Activated CD8-positive, alpha-beta memory T cell treated with anti-CD3 and anti-CD28 coated beads, Interleukin-2, amount 50 U/mL, for 1 hour (primary cell): ENCODE results near the gene STAB2.

Experiments used
- DNase-seq: peaks from one replicate; pipeline ENCODE4 v3.0.0-alpha.2; 2020; ENCODE audit errors: extremely low read depth

The STAB2 gene

GRCh38 chr12:103690426-103690825 is 103.4 kb downstream of the STAB2 start:
- DNase-seq = no peak

DNA sequence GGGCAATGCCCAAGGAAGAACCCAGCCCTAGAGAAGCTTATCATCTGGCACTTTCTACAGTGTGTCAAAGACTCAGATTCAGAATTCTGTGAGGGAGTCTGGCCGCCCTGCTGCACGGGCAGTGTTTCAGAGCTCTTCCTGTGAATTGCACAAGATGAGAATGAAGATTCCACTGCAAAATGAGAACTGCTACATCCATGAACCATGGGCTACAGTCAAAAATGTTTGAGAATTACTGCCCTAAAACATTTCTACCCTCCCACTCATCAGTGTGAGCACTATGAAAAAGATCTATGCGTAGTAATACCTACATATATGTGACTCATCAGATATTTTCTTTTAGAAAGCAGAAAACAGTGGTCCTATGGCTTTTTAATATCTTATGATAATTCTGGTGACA is 104.0 kb downstream of the STAB2 start:
- DNase-seq = no peak

DNA sequence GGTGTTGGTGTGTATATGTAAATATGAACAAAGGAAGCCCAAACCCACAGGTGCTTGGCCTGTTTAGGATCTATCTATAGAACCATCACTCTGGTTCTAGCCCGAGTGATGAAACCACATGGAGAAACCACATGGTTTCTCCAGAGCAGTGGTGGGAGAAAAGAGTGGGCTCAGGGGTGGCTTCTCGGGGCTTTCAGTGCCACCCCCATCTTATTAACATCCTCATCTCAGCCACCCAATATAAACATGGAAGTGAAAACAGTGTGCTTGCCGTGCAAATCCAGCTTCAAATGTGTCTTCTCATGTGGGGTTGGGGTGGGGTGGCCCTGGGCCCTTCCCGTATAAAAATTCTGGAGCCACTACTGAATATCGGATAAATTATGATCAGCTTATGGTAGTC is 109.0 kb downstream of the STAB2 start:
- DNase-seq = no peak

DNA sequence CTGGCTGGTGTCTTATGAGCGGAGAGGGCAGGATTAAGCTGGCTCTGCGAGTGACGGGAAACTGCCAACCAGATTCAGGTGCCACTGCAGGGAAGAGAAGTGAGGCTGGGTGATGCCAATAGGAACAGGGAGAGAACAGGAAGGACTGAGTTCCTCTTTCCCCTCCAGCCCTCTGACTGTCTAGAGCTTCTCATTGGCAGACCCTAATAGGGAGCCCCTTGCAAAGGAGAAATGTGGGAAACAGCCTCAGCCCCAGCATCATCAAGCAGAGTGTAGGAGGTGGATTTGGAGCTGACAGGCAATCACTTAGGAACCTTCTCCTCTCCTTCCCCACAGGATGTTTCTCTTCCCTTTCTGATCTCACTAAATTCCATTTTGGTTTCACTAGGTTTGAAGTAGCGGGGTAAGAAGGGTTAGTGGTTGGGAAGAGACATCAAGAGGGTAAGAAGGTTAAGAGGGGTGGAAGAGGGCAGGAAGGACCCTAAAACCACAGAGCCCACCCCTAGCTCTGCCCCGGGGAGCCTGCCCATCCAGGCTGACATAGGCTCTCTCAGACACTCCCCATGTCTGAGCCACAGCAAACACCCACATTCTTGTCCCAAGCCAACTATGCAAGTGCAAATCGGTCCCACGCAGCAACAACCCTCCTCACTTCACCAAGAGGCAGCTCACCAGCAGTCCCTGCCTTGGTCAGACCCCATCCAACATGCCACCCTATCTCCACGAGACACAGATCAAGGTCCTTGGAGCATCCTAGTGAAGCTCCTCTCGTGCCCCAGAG is 111.1 kb downstream of the STAB2 start:
- DNase-seq = no peak

- DNase-seq = no peak
These were observed 111.9 kb downstream of the STAB2 start for GRCh38 chr12:103698752-103699560.

DNA sequence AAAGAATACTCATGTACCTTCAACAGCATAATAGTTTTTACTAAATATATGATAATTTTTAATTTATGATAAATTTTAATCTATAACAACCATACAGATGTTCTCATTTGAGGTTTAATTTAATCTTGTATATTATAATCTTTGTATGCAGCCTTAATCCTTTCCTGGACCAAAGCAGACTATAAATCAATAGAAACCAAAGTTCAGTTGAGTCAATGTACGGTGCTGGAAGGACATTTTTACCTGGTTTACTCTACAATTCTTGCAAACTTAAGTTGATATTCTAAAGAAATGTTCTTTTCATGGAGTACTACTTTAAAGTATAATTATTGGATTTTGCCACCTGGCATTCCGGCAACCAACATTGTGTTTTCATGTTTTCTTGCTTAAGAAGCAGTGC is 118.0 kb downstream of the STAB2 start:
- no peak for DNase-seq

- DNase-seq = no peak
These were observed 118.9 kb downstream of the STAB2 start for GRCh38 chr12:103705927-103706326.

DNA sequence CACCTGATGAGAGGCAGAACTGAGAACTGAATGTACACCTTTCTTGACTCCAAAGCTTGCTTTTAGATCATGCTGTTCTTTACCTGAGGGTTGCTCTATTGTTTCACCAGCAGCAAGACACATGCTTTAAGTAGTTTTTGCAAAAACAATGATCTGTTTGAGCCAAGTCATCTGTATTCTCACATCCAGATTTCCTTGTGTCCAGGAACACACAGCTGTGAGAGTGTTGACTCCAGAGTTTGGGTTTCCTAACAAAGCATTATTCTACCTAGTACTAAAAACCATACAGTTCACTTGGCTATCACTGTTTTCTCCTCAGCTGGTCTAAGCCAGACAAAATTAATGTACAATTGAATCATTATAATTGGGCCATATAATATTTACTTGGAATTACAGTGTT is 120.4 kb downstream of the STAB2 start:
- DNase-seq = no peak

DNA sequence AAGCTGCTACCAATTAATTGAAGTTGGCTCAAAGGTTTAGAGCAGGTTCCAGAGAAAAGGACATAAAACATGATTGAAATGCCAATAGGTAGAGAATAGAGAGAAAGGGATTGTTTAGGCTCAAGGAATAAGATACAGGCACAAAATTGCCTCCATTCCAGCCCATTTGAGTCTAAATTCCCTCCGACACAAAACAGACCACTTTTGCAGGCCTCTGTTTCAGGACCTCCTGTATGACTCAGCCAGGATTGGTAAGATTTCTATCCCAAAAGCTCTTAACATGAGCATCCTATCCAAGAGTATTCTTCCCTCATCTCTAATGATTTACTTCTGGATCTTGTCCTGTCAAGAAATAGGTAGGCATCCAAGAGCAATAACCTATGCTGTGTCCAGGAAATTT is 123.5 kb downstream of the STAB2 start:
- no peak for DNase-seq

DNA sequence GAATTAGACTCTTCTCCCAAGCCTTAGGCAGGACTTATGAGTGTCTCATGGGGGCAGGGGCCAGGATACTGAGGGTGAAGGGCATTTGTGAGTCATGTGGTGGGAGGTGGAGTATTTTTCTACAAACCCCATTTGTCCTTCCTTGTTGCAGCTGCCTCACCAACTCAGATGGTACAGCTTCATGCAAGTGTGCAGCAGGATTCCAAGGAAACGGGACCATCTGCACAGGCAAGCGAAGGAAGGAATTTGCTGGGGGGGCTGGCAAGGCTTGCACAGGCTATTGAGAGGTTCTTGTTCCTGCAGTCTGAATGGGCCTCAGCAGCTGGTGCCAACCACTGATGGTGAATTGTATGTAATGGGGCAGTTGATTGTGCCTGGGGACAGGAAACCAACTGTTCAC is 125.1 kb downstream of the STAB2 start:
- no peak for DNase-seq

- no peak for DNase-seq
These were observed 128.4 kb downstream of the STAB2 start for GRCh38 chr12:103715494-103715893.

GRCh38 chr12:103716517-103717196 is 129.6 kb downstream of the STAB2 start:
- no peak for DNase-seq

DNA sequence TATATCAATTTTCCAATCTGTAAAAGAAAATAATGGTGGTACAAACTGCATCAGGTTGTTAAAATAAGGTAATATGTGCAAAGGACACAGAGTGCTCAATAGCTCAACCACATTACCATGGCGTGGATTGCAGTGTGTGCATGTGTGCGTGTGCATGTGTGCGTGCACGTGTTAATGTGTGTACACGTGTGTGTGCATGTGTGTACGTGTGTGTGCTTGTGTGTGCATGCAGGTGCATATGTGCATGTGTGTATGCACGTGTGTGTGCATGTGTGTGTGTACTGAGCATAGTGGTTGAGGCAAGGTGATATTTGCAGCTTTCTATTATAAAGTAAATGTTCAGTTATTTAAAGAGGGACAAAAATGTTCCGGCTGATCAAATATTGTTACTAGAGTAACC is 138.3 kb downstream of the STAB2 start:
- no peak for DNase-seq

GRCh38 chr12:103727638-103728037 is 140.6 kb downstream of the STAB2 start:
- DNase-seq = no peak

- DNase-seq = no peak
These were observed 141.2 kb downstream of the STAB2 start for GRCh38 chr12:103728323-103728722.

GRCh38 chr12:103729499-103729898 is 142.4 kb downstream of the STAB2 start:
- no peak for DNase-seq

- no peak for DNase-seq
These were observed 144.5 kb downstream of the STAB2 start for GRCh38 chr12:103731539-103731938.

GRCh38 chr12:103734863-103735262 is 147.8 kb downstream of the STAB2 start:
- DNase-seq = no peak

DNA sequence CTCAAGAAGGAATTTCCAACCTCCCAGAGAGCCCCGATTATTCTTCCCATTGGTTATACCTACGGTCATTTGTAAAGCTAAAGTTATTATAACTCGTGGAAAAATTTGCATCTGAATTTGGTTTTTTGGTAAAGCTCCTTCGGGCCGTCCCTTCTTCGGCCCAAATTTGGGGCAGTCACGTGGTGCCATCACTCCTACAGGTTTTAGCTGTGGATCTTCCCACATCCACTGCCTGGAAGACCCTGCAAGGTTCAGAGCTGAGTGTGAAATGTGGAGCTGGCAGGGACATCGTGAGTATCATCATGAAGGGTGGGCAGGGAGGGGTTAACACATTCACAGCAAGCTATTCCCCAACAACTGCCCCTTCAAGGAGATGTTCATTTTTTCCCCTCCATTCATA is 148.2 kb downstream of the STAB2 start:
- DNase-seq = no peak

GRCh38 chr12:103736572-103736971 is 149.5 kb downstream of the STAB2 start:
- no peak for DNase-seq

- no peak for DNase-seq
These were observed 150.8 kb downstream of the STAB2 start for GRCh38 chr12:103737881-103738280.

DNA sequence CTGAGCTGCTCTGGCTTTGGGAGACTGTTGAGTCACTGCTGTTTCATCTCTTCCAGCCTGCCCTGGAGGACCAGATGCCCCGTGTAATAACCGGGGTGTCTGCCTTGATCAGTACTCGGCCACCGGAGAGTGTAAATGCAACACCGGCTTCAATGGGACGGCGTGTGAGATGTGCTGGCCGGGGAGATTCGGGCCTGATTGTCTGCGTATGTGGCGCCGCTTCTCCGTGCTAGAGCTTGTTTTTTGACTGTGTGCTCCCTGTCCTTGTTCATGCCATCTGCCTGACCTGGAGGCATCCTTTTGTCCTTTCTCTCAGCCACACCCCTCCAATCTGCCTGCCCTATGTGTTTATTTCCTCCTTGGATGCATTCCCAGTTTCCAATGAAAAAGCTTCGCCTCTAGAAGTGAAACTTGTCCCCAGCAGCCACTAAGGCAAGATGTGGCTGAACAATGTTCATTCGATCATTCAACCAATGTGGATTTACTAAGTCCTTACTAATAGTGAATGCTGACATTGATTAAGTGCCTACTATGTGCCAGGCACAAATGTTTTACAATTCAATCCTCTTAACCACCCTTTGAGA is 155.4 kb downstream of the STAB2 start:
- DNase-seq = no peak
